Astrocyte (in vitro differentiated cells and primary cell): Measurements from ENCODE around the gene SH2D6.

Source experiments
- EZH2 ChIP-seq: IDR thresholded peaks from 2 replicates; pipeline ENCODE4 v1.6.1; 2012; ENCODE audit warnings: mild to moderate bottlenecking, low read length, inconsistent platforms; ENCODE audit not compliant: insufficient read depth
- TF ChIP-seq, protein P1 (sequence below): IDR thresholded peaks from 2 replicates; pipeline ENCODE4 v1.5.1; 2011; ENCODE audit warnings: low read depth, mild to moderate bottlenecking, inconsistent platforms, low read length, moderate library complexity; ENCODE audit not compliant: insufficient read depth

- TF ChIP-seq, protein P1, sequence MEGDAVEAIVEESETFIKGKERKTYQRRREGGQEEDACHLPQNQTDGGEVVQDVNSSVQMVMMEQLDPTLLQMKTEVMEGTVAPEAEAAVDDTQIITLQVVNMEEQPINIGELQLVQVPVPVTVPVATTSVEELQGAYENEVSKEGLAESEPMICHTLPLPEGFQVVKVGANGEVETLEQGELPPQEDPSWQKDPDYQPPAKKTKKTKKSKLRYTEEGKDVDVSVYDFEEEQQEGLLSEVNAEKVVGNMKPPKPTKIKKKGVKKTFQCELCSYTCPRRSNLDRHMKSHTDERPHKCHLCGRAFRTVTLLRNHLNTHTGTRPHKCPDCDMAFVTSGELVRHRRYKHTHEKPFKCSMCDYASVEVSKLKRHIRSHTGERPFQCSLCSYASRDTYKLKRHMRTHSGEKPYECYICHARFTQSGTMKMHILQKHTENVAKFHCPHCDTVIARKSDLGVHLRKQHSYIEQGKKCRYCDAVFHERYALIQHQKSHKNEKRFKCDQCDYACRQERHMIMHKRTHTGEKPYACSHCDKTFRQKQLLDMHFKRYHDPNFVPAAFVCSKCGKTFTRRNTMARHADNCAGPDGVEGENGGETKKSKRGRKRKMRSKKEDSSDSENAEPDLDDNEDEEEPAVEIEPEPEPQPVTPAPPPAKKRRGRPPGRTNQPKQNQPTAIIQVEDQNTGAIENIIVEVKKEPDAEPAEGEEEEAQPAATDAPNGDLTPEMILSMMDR = no peak
- no peak for TF ChIP-seq EZH2
Observed at GRCh38 chr2:85401464-85401805, 17.1 kb upstream of the SH2D6 start.
